Iris pigment epithelial cell (primary cell): ENCODE results near the gene ASCL3.
"Not testable (repeated sequence)": the region's sequence is repeated elsewhere in the genome, so short reads cannot be mapped to it uniquely, and the experiment has no call there.

Experiments used
- DNase-seq: peaks from one replicate; pipeline ENCODE4 v3.0.0-alpha.2; 2011; ENCODE audit warnings: low read depth

Gene ASCL3

DNA sequence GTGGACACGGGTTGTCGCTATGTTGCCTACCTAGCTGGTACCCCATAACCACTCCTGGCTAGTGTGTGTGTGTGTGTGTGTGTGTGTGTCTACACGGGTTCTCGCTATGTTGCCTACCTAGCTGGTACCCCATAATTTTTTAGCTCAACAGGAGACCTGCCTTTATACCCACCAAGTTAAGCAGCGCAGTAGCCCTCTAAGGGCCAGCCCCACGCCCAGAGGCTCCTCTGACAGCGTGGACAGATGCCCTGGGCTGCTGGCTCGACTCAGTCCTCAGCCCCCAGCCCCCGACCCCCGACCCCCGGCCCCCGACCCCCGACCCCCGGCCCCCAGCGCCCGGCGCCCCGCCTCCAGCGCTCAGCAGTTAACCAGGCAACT, 32.2 kb downstream of the ASCL3 start:
- no peak for DNase-seq

DNA sequence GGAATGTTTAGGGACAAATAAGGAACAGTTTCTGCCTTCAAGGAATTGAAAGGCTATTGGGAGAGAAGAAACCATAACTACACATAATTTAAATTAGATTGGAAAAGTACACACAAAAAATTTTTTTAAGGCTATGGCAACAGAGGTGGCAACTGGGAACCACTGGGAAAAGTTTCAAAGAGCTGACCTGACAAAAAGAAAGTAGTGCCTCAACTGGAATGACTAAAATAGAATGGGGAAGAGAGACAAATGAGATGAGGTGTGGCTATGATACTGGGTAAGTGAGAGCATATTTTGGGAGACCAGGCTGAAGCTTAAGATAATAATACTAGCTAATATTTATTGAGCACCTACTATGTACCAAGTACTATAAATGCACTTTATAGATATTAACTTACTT, 34.7 kb downstream of the ASCL3 start:
- DNase-seq, result no peak

DNA sequence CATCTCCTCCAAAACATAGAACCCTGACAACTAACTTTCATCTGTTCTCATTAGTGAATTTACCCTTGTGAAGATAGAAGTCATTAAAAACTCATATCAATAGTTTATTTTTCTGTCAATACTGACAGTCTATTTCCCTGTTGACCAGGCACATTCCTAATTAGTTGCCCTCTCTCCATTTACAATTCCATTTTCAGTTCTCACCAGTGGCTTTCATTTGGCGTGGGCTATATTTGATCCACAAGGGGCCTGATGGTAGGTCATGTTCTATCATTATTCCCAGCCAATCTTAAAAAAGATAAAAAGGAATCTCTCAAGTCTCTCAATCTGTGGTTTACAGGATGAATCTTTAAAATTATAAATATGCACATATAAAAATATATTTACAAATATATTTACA, 35.7 kb downstream of the ASCL3 start:
- no peak for DNase-seq

DNA sequence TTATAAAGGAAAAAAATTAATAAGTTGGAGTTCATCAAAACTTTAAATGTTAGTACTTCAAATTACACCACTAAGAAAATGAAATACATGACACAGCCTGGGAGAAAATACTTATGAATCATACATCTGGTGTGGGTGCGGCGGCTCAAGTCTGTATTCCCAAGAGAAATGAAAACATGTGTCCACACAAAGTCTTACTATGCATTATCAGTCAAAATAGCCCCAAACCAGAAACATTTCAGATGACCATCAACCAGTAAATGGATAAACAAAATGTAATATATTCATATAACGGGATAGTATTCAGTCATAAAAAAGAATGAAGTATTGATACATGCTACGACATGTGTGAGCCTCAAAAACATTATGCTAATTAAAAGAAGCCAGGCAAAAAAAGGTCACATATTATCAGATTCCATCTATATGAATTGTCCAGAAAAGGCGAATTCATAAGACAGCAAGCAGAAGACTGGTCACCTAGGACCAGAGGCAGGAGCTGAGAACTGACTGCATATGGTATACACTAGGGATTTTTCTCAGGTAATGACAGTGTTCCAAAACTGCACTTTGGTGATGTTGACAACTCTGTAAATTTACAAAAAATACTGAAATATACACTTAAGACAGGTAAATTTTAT, 37.2 kb downstream of the ASCL3 start:
- DNase-seq, result peak; percentile 93

DNA sequence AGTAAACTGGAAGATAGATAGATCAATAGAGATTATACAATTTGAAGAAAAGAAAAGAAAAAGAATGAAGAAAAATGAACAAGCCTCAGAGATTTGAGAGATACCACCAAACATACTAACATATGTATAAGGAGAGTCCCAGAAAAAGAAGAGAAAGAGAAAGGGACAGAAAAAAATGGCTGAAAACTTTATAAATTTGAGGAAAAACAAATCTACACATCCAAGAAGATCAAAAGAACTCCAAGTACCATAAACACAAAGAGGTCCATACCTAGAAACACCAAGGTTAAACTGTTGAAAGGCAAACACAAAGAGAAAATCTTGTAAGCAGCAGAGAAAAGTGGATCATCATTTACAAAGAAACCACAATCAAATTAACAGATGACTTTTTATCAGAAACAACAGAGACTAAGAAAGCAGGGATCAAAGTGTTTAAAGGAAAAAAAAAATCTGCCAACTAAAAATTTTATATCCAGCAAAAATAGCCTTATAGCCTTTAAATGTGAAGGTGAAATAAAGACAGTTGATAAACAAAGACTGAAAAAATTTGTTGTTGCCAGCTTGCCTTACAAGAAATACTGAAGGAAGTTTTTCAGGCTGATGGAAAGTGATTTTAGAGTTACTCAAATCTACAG, 43.6 kb downstream of the ASCL3 start:
- DNase-seq, result no peak

DNA sequence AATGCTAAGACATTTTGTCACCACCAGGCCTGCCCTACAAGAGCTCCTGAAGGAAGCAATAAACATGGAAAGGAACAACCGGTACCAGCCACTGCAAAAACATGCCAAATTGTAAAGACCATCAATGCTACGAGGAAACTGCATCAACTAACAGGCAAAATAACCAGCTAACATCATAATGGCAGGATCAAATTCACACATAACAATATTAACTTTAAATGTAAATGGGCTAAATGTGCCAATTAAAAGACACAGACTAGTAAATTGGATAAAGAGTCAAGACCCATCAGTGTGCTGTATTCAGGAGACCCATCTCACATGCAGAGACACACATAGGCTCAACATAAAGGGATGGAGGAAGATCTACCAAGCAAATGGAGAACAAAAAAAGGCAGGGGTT, 51.6 kb downstream of the ASCL3 start:
- DNase-seq, result not testable (repeated sequence)
